GM23338 (cell line): ENCODE data around the gene SLC35A1. TPM values are rescaled to one million over a fixed set of nuclear protein-coding genes. Genes with fewer than 3 reads are reported as not detected.

Source experiments
- ATAC-seq: fragments of 200-7000 bp; cut with Tn5 transposase; 3 replicates; pipeline ENCODE4 v1.9.1; 2020
- DNase-seq: peaks from one replicate; pipeline ENCODE4 v3.0.0-alpha.2; 2015; ENCODE audit warnings: low spot score
- H2AFZ ChIP-seq: fragments of 200-600 bp; sonication (generic); 2 replicates; pipeline ENCODE4 v1.8.0; 2016; ENCODE audit warnings: antibody characterized with exemption, mild to moderate bottlenecking, moderate library complexity
- H3F3A ChIP-seq: fragments of 200-600 bp; sonication (generic); replicated peaks from 2 replicates; pipeline ENCODE4 v1.8.0; 2017; ENCODE audit warnings: antibody characterized with exemption, mixed run types, low read depth
- H3K27ac ChIP-seq: fragments of 200-600 bp; sonication (generic); 2 replicates; pipeline ENCODE4 v1.6.1; 2016; ENCODE audit warnings: low read depth
- H3K27me3 ChIP-seq: fragments of 200-600 bp; sonication (generic); 2 replicates; pipeline ENCODE4 v1.8.0; 2016; ENCODE audit warnings: mild to moderate bottlenecking, mixed run types, moderate library complexity; ENCODE audit not compliant: insufficient read depth
- H3K36me3 ChIP-seq: fragments of 200-600 bp; sonication (generic); 2 replicates; pipeline ENCODE4 v1.8.0; 2016; ENCODE audit warnings: mild to moderate bottlenecking; ENCODE audit not compliant: insufficient read depth
- H3K4me1 ChIP-seq: fragments of 200-600 bp; sonication (generic); 2 replicates; pipeline ENCODE4 v1.8.0; 2016; ENCODE audit warnings: mild to moderate bottlenecking, moderate library complexity; ENCODE audit not compliant: insufficient read depth
- H3K4me2 ChIP-seq: fragments of 200-600 bp; sonication (generic); 2 replicates; pipeline ENCODE4 v1.7.1; 2017; ENCODE audit warnings: mixed run types
- H3K4me3 ChIP-seq: fragments of 200-600 bp; sonication (generic); 2 replicates; pipeline ENCODE4 v1.6.1; 2016; ENCODE audit warnings: mixed run types
- H3K79me2 ChIP-seq: fragments of 200-600 bp; sonication (generic); replicated peaks from 2 replicates; pipeline ENCODE4 v1.8.0; 2017; ENCODE audit warnings: mild to moderate bottlenecking; ENCODE audit not compliant: insufficient read depth
- H3K9me2 ChIP-seq: fragments of 200-600 bp; sonication (generic); 2 replicates; pipeline ENCODE4 v1.8.0; 2017; ENCODE audit not compliant: insufficient read depth
- H4K20me1 ChIP-seq: fragments of 200-600 bp; sonication (generic); replicated peaks from 2 replicates; pipeline ENCODE4 v1.8.0; 2017; ENCODE audit warnings: mild to moderate bottlenecking; ENCODE audit not compliant: insufficient read depth
- H3K27ac Mint-ChIP-seq: 2 replicates; pipeline ENCODE4 v1.8.0; 2020; ENCODE audit warnings: inconsistent platforms, mild to moderate bottlenecking, moderate library complexity, mixed read lengths
- H3K27me3 Mint-ChIP-seq: 3 replicates; pipeline ENCODE4 v1.8.0; 2022; ENCODE audit warnings: low read depth, mild to moderate bottlenecking, moderate library complexity, mixed read lengths, inconsistent platforms; ENCODE audit not compliant: insufficient read depth, poor library complexity
- H3K36me3 Mint-ChIP-seq: 3 replicates; pipeline ENCODE4 v1.8.0; 2021; ENCODE audit warnings: low read depth, mild to moderate bottlenecking, inconsistent platforms, moderate library complexity, mixed read lengths
- H3K4me1 Mint-ChIP-seq: 3 replicates; pipeline ENCODE4 v1.8.0; 2020; ENCODE audit warnings: mild to moderate bottlenecking, inconsistent platforms, mixed read lengths
- H3K4me3 Mint-ChIP-seq: 3 replicates; pipeline ENCODE4 v1.8.0; 2021; ENCODE audit warnings: moderate library complexity, mild to moderate bottlenecking, inconsistent platforms, mixed read lengths
- H3K9me3 Mint-ChIP-seq: 3 replicates; pipeline ENCODE4 v1.8.0; 2020; ENCODE audit warnings: moderate library complexity, mild to moderate bottlenecking, inconsistent platforms, mixed read lengths
- CREB1 ChIP-seq: fragments of 250-450 bp; sonication (Bioruptor Pico); IDR thresholded peaks from 2 replicates; pipeline ENCODE4 v1.5.0; 2020; ENCODE audit warnings: low read depth, mild to moderate bottlenecking, moderate library complexity
- CTCF ChIP-seq, 2 experiments: fragments of 200-600 bp in 1 of 2; sonication (generic) in 1 of 2; conservative IDR thresholded peaks; 2 replicates each; pipeline versions ENCODE4 v1.5.1 to v1.6.1; 2016 to 2017; ENCODE audit warnings: antibody characterized with exemption in 2 of 2, low read depth in 2 of 2, mild to moderate bottlenecking in 2 of 2, moderate library complexity in 1 of 2
- ETS1 ChIP-seq: IDR thresholded peaks from 2 replicates; pipeline ENCODE4 v1.6.1; 2016; ENCODE audit warnings: antibody characterized with exemption
- EZH2 ChIP-seq: fragments of 200-600 bp; sonication (generic); IDR thresholded peaks from one replicate; pipeline ENCODE4 v1.8.0; 2017; ENCODE audit warnings: antibody characterized with exemption, mild to moderate bottlenecking, low read depth; ENCODE audit not compliant: unreplicated experiment
- EZH2phosphoT487 ChIP-seq: fragments of 200-600 bp; sonication (generic); IDR thresholded peaks from one replicate; pipeline ENCODE4 v1.8.1; 2018; ENCODE audit warnings: antibody characterized with exemption; ENCODE audit not compliant: unreplicated experiment
- JUNB ChIP-seq: IDR thresholded peaks from one replicate; pipeline ENCODE4 v1.6.1; 2016; ENCODE audit warnings: antibody characterized with exemption; ENCODE audit not compliant: unreplicated experiment
- NANOG ChIP-seq: IDR thresholded peaks from 2 replicates; pipeline ENCODE4 v1.6.1; 2016; ENCODE audit warnings: antibody characterized with exemption, borderline replicate concordance
- POLR2AphosphoS5 ChIP-seq: IDR thresholded peaks from 2 replicates; pipeline ENCODE4 v1.6.1; 2016; ENCODE audit warnings: antibody characterized with exemption, low read depth
- REST ChIP-seq: IDR thresholded peaks from one replicate; pipeline ENCODE4 v1.6.1; 2018; ENCODE audit warnings: antibody characterized with exemption; ENCODE audit not compliant: unreplicated experiment
- STAT1 ChIP-seq: IDR thresholded peaks from one replicate; pipeline ENCODE4 v1.6.1; 2016; ENCODE audit warnings: antibody characterized with exemption; ENCODE audit not compliant: unreplicated experiment
- ZNF114 ChIP-seq: fragments of 250-450 bp; sonication (Bioruptor Pico); IDR thresholded peaks from 2 replicates; pipeline ENCODE4 v1.5.0; 2020; ENCODE audit warnings: mild to moderate bottlenecking, moderate library complexity
- ZNF331 ChIP-seq: fragments of 250-450 bp; sonication (Bioruptor Pico); IDR thresholded peaks from 2 replicates; pipeline ENCODE4 v1.5.0; 2020; ENCODE audit warnings: low read depth, mild to moderate bottlenecking, moderate library complexity
- ZNF462 ChIP-seq: fragments of 250-450 bp; sonication (Bioruptor Pico); IDR thresholded peaks from 2 replicates; pipeline ENCODE4 v1.5.0; 2020; ENCODE audit warnings: mild to moderate bottlenecking, moderate library complexity
- polyA plus RNA-seq: library from polyadenylated mRNA; unstranded; fragments of >200 nt; fragmentation: Nextera tagmentation; extraction: Ambion mirVana; gene quantifications from 2 replicates; pipeline ENCODE4 v1.2.1, GENCODE V29; 2016
- total RNA-seq: library from RNA; depleted of rRNA; stranded (reverse); fragments of >200 nt; shearing (Covaris generic); gene quantifications from 2 replicates; pipeline ENCODE4 v1.2.3, GENCODE V29; 2014

The SLC35A1 gene
- total and polyA plus RNA-seq, 2 experiments from 2014 or later = 11.1 to 15.1 TPM

GRCh38 chr6:87534377-87535047, 61.7 kb downstream of the SLC35A1 start:
- ATAC-seq (no peak), DNase-seq (no peak)
- H3K36me3 ChIP-seq = peaks cover 4% of the 10 kb centered on the region; the same call in 1 of the 2 replicates
- H3K4me3 ChIP-seq = no peak overlapping the region
- H3K27ac ChIP-seq = no peak overlapping the region
- H3K36me3 Mint-ChIP-seq = peaks cover 22% of the 10 kb centered on the region
- H3K4me2 ChIP-seq = no peak overlapping the region
- H3K9me3 Mint-ChIP-seq = peaks cover 4% of the 10 kb centered on the region; the same call in 2 of the 3 replicates
- H2AFZ ChIP-seq = no peak overlapping the region
- H3K4me1 ChIP-seq = no peaks in the 10 kb centered on the region
- no peaks in the 10 kb centered on the region for H3K4me1 Mint-ChIP-seq
- H3K9me2 ChIP-seq = no peaks in the 10 kb centered on the region
- H4K20me1 ChIP-seq = no peaks in the 10 kb centered on the region
- no peaks in the 10 kb centered on the region for H3K27me3 ChIP-seq
- TF ChIP-seq JUNB = no peak
- no peak for TF ChIP-seq ZNF331 (CRISPR knock-in tag)
- TF ChIP-seq EZH2 = no peak
- TF ChIP-seq NANOG = no peak
- TF ChIP-seq CREB1 = no peak
- TF ChIP-seq ZNF114 (CRISPR knock-in tag) = no peak
- no peak for TF ChIP-seq POLR2AphosphoS5
- TF ChIP-seq STAT1 = no peak
- TF ChIP-seq EZH2phosphoT487 = no peak
- no peak for TF ChIP-seq CTCF (conservative IDR thresholded peaks at IDR 0.05; ENCODE audit: low read depth in 2 of 2)
- TF ChIP-seq ETS1 = no peak
- TF ChIP-seq REST = no peak
- no peak for TF ChIP-seq ZNF462 (CRISPR knock-in tag)
- no peaks in the 10 kb centered on the region for H3K79me2 ChIP-seq
- H3K27ac Mint-ChIP-seq = no peak overlapping the region
- H3K27me3 Mint-ChIP-seq = no peaks in the 10 kb centered on the region
- H3F3A ChIP-seq = no peaks in the 10 kb centered on the region
- H3K4me3 Mint-ChIP-seq = no peak overlapping the region
